Lower leg skin (tissue), 3 donors: ENCODE data around the gene STAT4.

Experiments used
- POLR2A ChIP-seq, 2 donors: fragments of 450-650 bp; IDR thresholded peaks; one replicate each; pipeline ENCODE4 v1.6.1; 2016 to 2017; ENCODE audit warnings: antibody characterized with exemption in 2 of 2, mild to moderate bottlenecking in 1 of 2, moderate library complexity in 1 of 2
- TF ChIP-seq, protein P1 (sequence below), 3 donors: fragments of 450-650 bp; IDR thresholded peaks; one replicate each; pipeline ENCODE4 v1.5.1; 2016; ENCODE audit warnings: antibody characterized with exemption in 3 of 3, mild to moderate bottlenecking in 3 of 3, moderate library complexity in 2 of 3

DNA sequence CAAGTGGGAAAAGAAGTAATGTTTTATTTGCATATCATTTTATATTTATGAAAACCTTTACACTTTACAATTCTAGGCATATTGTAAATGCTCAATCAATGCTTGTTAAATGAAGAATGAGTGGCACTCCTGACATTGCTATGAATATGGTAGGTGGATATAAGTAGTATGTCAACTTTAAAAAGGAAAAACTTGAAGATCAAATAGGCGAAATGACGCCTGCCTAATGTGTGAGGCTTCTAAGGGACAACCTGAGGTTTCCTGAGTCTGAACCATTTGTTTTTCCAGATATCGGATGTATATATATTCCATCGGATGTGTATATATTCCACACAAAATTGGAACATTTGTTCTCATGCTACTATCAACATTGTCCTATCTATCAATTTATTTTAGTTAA is 1.4 kb downstream of the STAT4 start:
- TF ChIP-seq POLR2A (IDR thresholded peaks at IDR 0.05): no peak
- TF ChIP-seq, protein P1, sequence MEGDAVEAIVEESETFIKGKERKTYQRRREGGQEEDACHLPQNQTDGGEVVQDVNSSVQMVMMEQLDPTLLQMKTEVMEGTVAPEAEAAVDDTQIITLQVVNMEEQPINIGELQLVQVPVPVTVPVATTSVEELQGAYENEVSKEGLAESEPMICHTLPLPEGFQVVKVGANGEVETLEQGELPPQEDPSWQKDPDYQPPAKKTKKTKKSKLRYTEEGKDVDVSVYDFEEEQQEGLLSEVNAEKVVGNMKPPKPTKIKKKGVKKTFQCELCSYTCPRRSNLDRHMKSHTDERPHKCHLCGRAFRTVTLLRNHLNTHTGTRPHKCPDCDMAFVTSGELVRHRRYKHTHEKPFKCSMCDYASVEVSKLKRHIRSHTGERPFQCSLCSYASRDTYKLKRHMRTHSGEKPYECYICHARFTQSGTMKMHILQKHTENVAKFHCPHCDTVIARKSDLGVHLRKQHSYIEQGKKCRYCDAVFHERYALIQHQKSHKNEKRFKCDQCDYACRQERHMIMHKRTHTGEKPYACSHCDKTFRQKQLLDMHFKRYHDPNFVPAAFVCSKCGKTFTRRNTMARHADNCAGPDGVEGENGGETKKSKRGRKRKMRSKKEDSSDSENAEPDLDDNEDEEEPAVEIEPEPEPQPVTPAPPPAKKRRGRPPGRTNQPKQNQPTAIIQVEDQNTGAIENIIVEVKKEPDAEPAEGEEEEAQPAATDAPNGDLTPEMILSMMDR (IDR thresholded peaks at IDR 0.05): no peak
